Activated CD4-positive, alpha-beta T cell treated with anti-CD3 and anti-CD28 coated beads, Interleukin-2, amount 50 U/mL, for 1 hour (primary cell): ENCODE results near the gene ATAD3A.
"Not testable (repeated sequence)": the region's sequence is repeated elsewhere in the genome, so short reads cannot be mapped to it uniquely, and the experiment has no call there.

Source experiments
- DNase-seq: peaks from one replicate; pipeline ENCODE4 v3.0.0-alpha.2; 2020

Gene ATAD3A

GRCh38 chr1:1511533-1512285 is at the start of gene ATAD3A:
Gene ATAD3A, plus strand, starts transcription at chr1:1512162. Its CDS starts 107 bp downstream, at chr1:1512269.
- peak; percentile 96 for DNase-seq

DNA sequence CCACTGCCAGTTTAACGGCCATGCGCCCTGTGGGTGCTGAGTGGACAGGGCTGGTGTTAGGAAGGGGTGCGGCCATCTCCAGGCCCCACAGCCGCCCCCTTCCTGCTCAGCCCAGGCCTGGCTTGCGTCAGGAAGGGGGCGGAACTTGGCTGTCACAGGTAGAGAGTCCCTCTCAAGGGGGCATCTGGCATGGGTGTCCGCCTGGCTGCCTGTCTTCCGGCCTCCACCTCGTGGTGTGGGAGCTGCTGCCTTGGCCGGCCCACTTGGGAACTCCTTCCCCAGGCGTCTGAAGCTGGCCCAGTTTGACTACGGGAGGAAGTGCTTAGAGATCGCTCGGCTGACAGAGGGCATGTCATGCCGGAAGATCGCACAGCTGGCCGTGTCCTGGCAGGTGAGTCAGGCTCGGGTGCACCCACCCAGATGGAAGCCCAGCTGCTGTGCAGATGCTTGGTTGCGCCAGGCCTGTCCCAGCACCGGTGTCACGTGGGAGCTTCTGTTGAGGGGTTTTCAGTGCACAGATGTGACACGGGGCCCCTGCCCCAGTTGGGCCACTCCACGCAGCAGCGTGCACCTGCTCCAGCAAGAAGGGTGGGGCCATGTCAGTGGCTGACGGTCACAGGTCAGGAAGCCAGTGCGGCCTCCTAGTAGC is 49.5 kb upstream of the ATAD3A start:
- DNase-seq, result no peak

GRCh38 chr1:1463312-1463711 is 48.6 kb upstream of the ATAD3A start:
- no peak for DNase-seq

DNA sequence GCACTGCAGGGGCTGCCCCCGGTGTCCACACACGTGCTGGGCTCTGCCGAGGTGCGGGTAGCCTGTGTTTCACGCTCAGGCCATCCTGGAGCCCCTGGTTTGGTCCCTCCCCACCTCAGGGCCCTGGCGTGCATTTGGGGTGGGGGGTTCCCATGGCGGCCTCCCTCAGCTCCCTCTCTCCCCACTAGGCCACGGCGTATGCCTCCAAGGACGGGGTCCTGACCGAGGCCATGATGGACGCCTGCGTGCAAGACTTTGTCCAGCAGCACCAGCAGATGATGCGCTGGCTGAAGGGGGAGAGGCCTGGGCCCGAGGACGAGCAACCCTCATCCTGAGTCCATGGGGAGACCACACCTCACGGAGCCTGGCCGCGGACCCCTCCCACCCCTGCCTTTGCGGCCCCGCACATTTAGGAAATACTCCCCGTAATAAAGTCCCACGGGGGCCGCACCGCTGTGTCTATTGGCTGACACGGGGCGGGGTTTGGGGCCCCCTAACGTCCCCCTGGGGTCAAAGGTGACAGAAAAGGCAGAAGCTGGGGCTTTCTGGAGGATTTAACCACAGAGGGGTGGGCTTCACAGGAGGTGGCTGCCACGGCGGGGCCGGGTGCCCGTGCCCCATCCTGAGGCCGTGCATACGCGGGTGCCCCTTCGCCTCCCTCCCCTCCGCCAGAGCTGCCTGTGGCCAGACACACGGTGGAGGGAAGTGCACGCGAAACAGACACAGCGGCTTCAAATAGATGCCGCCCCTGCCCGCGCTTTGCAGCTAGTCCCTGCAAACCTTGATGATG is 43.6 kb upstream of the ATAD3A start:
- DNase-seq, result not testable (repeated sequence)

DNA sequence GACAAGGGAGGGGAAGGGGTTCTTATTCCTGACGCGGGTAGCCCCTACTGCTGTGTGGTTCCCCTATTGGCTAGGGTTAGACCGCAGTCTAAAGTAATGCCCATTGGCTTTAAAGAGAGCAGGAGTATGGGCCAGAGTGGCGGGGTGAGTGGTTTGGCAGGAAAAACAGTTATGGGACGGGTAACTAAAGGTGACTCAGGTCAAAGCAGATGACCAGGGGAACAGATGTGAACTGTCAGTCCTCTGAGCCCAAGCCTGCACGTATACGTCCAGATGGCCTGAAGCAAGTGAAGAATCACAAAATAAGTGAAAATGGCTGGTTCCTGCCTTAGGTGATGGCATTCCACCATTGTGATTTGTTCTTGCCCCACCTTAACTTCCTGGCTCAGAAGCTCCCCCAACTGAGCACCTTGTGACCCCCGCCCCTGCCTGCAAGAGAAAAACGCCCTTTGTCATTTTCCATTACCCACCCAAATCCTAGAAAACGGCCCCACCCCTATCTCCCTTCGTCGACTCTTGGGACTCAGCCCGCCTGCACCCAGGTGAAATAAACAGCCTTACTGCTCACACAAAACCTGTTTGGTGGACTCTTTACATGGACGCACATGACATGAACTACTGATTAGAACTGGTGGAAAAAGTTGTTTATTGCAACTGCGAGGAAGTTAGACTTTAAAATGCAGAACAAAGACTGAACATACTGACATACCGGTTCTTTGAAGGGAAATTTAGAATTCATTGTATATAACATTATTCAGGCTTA is 41.2 kb upstream of the ATAD3A start:
- DNase-seq, result no peak

- peak; percentile 90 for DNase-seq
Observed at GRCh38 chr1:1471389-1472052, 40.4 kb upstream of the ATAD3A start, which contains the start of gene ATAD3B. Gene ATAD3B, plus strand, starts transcription at chr1:1471765. Its CDS starts 120 bp downstream, at chr1:1471885.

GRCh38 chr1:1472053-1472876 is 39.7 kb upstream of the ATAD3A start:
- not testable (repeated sequence) for DNase-seq

- DNase-seq, result not testable (repeated sequence)
Observed at GRCh38 chr1:1476011-1476410, 36.0 kb upstream of the ATAD3A start.

DNA sequence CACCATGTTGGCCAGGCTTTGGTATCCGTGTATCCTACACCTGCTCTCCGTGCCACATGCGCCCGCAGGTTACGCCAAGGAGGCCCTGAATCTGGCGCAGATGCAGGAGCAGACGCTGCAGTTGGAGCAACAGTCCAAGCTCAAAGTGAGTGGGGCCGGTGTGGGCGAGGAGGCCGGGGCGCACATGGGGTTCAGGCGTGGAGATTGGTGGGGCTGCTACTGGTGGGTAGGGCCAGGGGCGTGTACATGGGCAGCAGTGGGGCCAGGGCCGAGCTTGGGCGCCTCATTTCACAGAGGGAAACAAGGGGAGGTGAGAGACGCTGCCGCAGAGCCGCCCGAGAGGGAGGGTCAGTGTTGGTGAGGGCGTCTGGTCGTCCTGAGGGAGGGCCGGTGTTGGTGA is 34.8 kb upstream of the ATAD3A start:
- DNase-seq, result no peak

DNA sequence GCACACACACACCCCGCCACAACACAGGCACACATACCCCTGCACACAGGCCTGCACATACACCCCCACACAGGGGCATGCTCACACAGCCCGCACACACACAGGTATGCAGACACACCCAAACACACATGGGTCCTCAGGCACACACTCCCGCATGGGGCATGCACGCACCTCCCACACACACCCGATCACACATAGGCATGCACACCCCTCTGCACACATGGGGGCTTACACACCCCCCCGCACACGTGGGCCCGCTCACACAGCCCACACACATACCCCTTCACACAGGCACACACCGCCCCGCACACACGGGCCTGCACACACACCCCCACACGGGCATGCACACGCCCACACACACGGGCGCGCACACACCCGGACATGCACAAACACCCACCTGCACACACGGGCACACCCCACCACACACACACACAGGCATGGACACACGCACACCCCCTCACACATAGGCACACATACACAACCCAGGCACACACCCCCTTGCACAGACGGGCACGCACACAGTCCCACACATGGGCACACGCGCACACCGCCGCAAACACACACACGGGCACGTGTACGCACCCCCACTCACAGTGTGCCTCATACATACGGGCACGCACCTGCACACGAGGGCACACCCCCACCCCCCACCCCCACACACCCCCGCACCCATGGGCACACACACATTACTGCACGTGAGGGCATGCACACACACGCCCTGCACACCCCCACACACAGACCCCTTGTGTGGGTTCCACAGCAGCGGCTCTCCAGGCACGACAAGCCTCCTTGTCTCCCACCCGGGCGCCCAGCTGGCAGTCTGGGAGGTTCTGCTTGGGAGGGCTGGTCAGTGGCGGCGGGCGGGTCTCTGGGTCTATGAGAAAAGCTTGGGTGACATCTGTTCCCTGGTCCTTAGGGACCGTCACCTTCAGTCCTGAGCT is 32.1 kb upstream of the ATAD3A start:
- no peak for DNase-seq

- DNase-seq, result not testable (repeated sequence)
Observed at GRCh38 chr1:1480488-1480867, 31.5 kb upstream of the ATAD3A start.

DNA sequence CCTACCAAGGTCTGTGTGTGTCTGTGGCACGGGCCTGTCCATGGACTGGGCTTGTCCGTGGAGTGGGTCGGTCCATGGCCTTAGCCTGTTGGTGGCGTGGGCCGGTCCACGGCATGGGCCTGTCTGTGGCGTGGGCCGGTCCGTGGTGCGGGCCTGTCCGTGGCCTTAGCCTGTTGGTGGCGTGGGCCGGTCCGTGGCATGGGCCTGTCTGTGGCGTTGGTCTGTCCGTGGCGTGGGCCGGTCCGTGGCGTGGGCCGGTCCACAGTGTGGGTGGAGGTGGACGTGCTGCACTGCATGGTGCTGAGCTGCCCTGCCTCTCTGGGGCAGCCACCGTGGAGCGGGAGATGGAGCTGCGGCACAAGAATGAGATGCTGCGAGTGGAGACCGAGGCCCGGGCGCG is 30.2 kb upstream of the ATAD3A start:
- DNase-seq, result not testable (repeated sequence)

- no peak for DNase-seq
Observed at GRCh38 chr1:1482856-1483255, 29.1 kb upstream of the ATAD3A start.

DNA sequence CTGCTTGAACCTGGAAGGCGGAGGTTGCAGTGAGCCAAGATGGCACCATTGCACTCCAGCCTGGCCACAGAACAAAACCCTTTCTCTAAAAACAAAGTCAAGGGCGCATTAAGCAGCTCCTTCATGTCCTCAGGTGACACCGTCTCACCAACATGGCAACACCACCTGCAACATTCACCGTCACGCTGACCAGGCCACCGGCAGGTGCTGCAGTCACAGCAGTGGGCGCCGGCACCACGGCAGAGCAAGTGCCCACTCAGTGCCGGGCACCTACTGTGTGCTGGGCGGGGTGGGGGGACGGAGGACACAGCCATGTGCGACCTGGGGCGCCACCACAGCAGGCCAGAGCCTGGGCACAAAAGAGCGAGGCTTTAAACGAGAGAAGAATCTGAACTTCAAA is 28.2 kb upstream of the ATAD3A start:
- DNase-seq, result no peak

- not testable (repeated sequence) for DNase-seq
Observed at GRCh38 chr1:1484976-1485750, 26.8 kb upstream of the ATAD3A start.

DNA sequence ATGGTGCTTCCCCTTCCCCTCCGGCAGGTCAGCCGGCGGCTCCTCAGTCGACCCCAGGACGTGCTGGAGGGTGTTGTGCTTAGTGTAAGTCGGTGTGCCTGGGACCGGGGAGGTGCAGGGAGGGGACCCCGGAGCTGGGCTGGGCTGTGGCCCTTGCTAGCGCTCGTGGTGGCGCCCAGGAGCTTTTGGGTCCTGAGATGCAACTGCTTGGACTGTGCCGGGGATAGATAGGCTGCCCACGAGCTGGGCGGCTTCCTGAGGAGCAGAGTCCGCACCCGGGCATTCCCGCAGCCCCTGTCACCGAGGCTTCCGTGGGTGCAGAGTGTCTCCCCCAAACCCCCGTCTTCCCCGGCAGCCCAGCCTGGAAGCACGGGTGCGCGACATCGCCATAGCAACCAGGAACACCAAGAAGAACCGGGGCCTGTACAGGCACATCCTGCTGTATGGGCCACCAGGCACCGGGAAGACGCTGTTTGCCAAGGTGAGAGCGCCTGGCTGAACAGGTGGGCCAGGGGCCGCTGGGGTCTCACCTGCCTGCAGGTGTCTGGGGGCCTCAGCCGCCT is 26.1 kb upstream of the ATAD3A start:
- not testable (repeated sequence) for DNase-seq

GRCh38 chr1:1487701-1488100 is 24.3 kb upstream of the ATAD3A start:
- no peak for DNase-seq

DNA sequence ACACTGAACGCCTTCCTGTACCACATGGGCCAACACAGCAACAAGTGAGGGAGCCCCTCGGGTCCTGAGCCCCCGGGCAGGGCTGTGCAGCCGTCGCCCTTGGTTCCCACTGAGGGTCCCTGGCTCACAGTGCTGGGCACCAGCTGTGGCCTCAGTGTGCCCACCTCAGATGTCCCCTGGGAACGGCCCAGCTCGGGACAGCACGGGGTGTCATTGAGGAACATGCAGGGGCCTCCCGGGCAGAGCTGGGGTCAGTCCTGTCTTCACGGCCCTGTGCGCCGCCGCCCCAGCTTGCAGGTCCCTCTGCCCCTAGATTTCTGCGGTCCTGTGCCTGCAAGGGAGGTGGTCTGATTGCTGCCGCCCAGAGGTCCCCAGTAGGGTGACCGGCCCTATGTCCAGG is 22.7 kb upstream of the ATAD3A start:
- DNase-seq, result no peak

GRCh38 chr1:1489861-1490260 is 22.1 kb upstream of the ATAD3A start:
- DNase-seq, result no peak
